Nephron (organoid): Measurements from ENCODE around the gene GHRHR.

ENCODE experiments used
- H3K27ac Mint-ChIP-seq, 3 experiments: 2 replicates each; pipeline ENCODE4 v1.8.0; 2020; ENCODE audit warnings: mixed read lengths in 3 of 3, mild to moderate bottlenecking in 2 of 3, moderate library complexity in 1 of 3
- H3K27me3 Mint-ChIP-seq: 2 replicates; pipeline ENCODE4 v1.8.0; 2021; ENCODE audit warnings: low read depth, mild to moderate bottlenecking, moderate library complexity, mixed read lengths
- H3K36me3 Mint-ChIP-seq: 2 replicates; pipeline ENCODE4 v1.8.0; 2020; ENCODE audit warnings: low read depth, mixed read lengths
- H3K4me1 Mint-ChIP-seq: 2 replicates; pipeline ENCODE4 v1.8.0; 2020; ENCODE audit warnings: mixed read lengths
- H3K4me3 Mint-ChIP-seq, 3 experiments: 2 replicates each; pipeline ENCODE4 v1.8.0; 2020; ENCODE audit warnings: mild to moderate bottlenecking in 3 of 3, mixed read lengths in 3 of 3, moderate library complexity in 2 of 3
- H3K9me3 Mint-ChIP-seq: 2 replicates; pipeline ENCODE4 v1.8.0; 2020; ENCODE audit warnings: mixed read lengths
- TF ChIP-seq, protein P1 (sequence below), 3 experiments: fragments of 200-600 bp; sonication (generic); IDR thresholded peaks; one replicate each; pipeline ENCODE4 v1.5.0; 2021; ENCODE audit warnings: antibody characterized with exemption in 3 of 3; ENCODE audit not compliant: unreplicated experiment in 3 of 3

GHRHR gene

DNA sequence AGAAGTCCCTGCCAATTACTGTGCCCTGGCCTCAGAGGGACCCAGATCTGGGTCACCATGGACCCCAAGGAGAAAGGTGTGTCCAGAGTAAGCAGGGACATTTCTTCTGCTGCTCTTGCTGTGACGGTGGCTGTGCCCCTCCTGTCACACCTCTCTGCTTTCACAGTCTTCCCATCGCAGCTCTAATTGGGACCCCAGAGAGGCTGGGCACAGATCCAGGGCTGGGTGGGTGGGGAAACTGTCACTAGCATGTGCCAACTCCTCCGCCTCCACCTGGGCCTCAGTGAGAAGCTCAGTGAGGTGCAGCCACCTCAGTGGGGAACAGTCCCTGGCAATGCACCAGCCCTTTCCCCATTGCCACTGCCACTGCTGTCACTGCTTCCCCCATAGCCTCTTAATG lies 51.1 kb downstream of the GHRHR start:
- TF ChIP-seq, protein P1, sequence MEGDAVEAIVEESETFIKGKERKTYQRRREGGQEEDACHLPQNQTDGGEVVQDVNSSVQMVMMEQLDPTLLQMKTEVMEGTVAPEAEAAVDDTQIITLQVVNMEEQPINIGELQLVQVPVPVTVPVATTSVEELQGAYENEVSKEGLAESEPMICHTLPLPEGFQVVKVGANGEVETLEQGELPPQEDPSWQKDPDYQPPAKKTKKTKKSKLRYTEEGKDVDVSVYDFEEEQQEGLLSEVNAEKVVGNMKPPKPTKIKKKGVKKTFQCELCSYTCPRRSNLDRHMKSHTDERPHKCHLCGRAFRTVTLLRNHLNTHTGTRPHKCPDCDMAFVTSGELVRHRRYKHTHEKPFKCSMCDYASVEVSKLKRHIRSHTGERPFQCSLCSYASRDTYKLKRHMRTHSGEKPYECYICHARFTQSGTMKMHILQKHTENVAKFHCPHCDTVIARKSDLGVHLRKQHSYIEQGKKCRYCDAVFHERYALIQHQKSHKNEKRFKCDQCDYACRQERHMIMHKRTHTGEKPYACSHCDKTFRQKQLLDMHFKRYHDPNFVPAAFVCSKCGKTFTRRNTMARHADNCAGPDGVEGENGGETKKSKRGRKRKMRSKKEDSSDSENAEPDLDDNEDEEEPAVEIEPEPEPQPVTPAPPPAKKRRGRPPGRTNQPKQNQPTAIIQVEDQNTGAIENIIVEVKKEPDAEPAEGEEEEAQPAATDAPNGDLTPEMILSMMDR (IDR thresholded peaks at IDR 0.05; ENCODE audit: unreplicated experiment in 3 of 3): no peak
- H3K9me3 Mint-ChIP-seq: peaks cover 12% of the 10 kb centered on the region

DNA sequence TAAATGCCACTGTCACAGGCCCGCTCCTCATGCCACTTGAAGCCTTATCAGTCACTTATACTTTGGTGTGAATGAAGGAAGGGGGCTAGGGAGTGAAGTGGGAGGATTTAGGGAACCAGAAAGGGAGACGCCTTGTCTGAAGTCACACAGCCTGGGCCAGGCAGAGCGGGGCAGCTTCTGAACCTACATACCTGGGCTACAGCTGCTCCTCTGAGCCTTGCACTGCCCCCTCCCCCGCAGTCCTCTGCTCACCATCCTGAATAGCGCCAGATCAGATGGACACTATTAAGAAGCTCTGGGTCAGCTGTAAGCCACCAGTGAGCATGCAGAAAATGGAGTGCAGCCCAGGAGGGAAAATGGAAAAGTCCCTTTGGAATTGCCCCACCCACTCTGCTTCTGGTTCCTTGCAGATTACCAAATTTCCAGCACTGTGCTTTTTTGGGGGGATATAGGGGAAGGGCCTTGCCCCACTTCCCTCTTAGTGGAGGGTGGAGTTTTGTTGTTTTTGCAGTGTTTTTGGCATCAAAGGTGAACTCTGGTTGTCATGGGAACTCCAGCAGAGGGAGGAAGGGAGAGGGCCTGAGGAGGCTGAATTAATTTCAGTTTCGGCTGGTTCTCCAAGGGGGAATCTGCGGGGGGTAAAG lies 53.4 kb downstream of the GHRHR start:
- Mint-ChIP-seq H3K27ac (no peak overlapping the region), H3K9me3 (peaks cover 3% of the 10 kb centered on the region)

More for the DNA sequence above, 51.1 kb downstream of the GHRHR start:
- Mint-ChIP-seq H3K4me3 (no peak overlapping the region), H3K36me3 (no peaks in the 10 kb centered on the region), H3K27ac (no peak overlapping the region), H3K27me3 (peaks cover 5% of the 10 kb centered on the region), H3K4me1 (no peaks in the 10 kb centered on the region)

DNA sequence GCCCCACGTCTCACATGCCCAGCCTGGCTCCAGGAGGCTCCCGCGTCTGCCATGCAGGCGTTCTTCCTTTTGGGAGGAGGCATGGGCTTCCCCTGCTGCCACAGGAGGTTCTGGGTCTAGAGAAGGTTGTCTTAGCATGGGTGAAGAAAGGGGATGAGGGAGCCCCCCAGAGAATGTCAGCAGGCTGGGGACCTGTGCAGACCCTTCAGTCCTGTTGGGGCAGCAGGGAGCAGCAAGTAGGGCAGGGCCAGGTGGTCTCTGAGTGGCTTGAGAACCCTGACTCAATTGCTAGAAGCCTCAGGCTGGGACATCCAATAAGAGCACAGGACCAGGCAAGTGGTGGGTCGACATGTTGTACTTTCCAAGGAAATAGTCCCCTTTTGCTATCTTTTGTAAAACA lies 54.0 kb downstream of the GHRHR start:
- Mint-ChIP-seq H3K9me3 (peaks cover 2% of the 10 kb centered on the region), H3K4me3 (no peak overlapping the region), H3K36me3 (no peaks in the 10 kb centered on the region), H3K27ac (no peak overlapping the region), H3K4me1 (no peaks in the 10 kb centered on the region), H3K27me3 (peaks cover 30% of the 10 kb centered on the region)
- TF ChIP-seq, protein P1 (IDR thresholded peaks at IDR 0.05; ENCODE audit: unreplicated experiment in 3 of 3): no peak

More for the DNA sequence above, 53.4 kb downstream of the GHRHR start:
- TF ChIP-seq, protein P1 (IDR thresholded peaks at IDR 0.05; ENCODE audit: unreplicated experiment in 3 of 3): no peak
- Mint-ChIP-seq H3K4me1 (no peaks in the 10 kb centered on the region), H3K4me3 (no peak overlapping the region), H3K36me3 (no peaks in the 10 kb centered on the region), H3K27me3 (peaks cover 24% of the 10 kb centered on the region)

DNA sequence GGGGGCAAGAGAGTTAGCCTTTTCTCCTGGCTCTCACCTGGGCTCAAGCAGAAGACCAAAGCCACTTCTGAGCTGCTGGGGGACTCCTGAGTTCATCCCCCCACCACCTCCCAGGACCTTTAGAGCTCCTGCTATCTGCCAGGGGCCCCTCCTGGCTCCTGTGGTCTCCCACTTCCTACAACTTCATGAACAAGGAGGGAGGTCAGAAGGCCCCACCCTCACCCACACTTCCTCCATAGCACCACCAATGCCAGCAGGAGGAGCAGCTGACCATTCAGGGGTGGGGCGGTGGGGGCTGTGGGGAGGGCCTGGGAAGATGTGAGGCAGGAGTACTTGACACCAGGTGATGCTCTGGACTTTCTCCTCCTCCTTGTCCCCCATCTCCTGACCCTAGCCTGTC lies 55.8 kb downstream of the GHRHR start:
- no peaks in the 10 kb centered on the region for H3K9me3 Mint-ChIP-seq
- H3K27me3 Mint-ChIP-seq: peaks cover 35% of the 10 kb centered on the region
- H3K27ac Mint-ChIP-seq: no peak overlapping the region
- no peak overlapping the region for H3K4me3 Mint-ChIP-seq
- peaks cover 10% of the 10 kb centered on the region for H3K4me1 Mint-ChIP-seq
- H3K36me3 Mint-ChIP-seq: no peaks in the 10 kb centered on the region
- TF ChIP-seq, protein P1 (IDR thresholded peaks at IDR 0.05; ENCODE audit: unreplicated experiment in 3 of 3): no peak

DNA sequence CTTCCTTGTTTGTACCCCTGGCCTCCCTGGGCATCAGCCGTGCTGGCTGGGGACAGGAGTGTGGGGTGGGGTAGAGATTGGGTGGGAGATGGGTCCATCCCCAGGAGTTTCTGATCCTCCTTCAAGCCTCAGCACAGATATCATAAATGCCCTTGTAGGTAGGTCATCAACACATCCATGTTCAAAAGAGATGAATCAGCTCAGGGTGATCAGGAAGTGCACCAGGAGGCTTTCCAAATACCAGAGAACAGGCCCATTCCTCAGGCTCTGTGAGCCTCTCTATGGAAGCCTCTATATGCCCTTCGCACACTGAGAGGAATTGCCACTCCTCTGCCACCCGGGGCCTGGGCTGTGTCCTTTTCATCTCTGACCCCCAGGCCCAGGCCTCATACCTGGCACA lies 56.4 kb downstream of the GHRHR start:
- Mint-ChIP-seq H3K27me3 (peaks cover 35% of the 10 kb centered on the region), H3K4me3 (no peak overlapping the region), H3K27ac (no peak overlapping the region), H3K4me1 (peaks cover 17% of the 10 kb centered on the region), H3K9me3 (no peaks in the 10 kb centered on the region), H3K36me3 (no peaks in the 10 kb centered on the region)
- TF ChIP-seq, protein P1 (IDR thresholded peaks at IDR 0.05; ENCODE audit: unreplicated experiment in 3 of 3): no peak

DNA sequence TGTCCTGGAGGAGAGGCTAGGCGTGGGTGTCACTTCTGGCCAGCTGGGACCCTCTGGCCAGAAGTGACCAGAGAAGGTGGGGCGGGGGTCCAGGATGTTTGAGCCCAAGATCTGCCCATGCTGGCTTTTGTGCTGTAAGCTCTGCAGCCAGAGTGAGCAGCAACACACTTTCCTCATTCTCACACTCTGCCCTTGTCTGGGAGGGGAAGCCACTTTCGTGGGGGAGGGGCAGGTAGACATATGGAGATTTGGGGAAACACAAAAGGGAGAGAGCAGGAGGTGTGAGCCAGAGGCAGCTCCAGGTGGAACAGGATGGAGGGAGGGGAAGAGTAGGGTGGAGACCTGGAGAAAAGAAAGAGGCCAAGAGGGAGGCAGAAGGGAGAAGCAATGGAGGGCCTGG lies 56.9 kb downstream of the GHRHR start:
- Mint-ChIP-seq H3K36me3 (no peaks in the 10 kb centered on the region), H3K4me1 (peaks cover 22% of the 10 kb centered on the region), H3K27me3 (peaks cover 38% of the 10 kb centered on the region), H3K4me3 (no peak overlapping the region), H3K27ac (no peak overlapping the region), H3K9me3 (no peaks in the 10 kb centered on the region)
- TF ChIP-seq, protein P1 (IDR thresholded peaks at IDR 0.05; ENCODE audit: unreplicated experiment in 3 of 3): no peak
